NB4 (cell line): ENCODE results near the gene SPIRE2.

Source experiments
- CTCF ChIP-seq: IDR thresholded peaks from one replicate; pipeline ENCODE4 v1.5.1; 2012; ENCODE audit warnings: low read depth, low read length
- MYC ChIP-seq: IDR thresholded peaks from 2 replicates; pipeline ENCODE4 v1.6.1; 2011; ENCODE audit warnings: low read depth, low read length
- POLR2A ChIP-seq: IDR thresholded peaks from 2 replicates; pipeline ENCODE4 v1.6.1; 2011; ENCODE audit warnings: mild to moderate bottlenecking; ENCODE audit not compliant: insufficient read length; ENCODE audit errors: extremely low read depth

GRCh38 chr16:89815639-89816348 lies 12.5 kb upstream of the SPIRE2 start:
- TF ChIP-seq CTCF: no peak
- no peak for TF ChIP-seq MYC
- no peak for TF ChIP-seq POLR2A
